ENCODE measurements around the gene IER5. TPM values are rescaled to one million over a fixed set of nuclear protein-coding genes. Genes with fewer than 3 reads are reported as not detected.
"Not testable (repeated sequence)": the region's sequence is repeated elsewhere in the genome, so short reads cannot be mapped to it uniquely, and the experiment has no call there.

The IER5 gene
- total and polyA plus RNA-seq, 2 of the 13 experiments (the other 11 are each of a cell fraction or from before 2014, with no cell fraction given) = 2.5 to 3.5 TPM

DNA sequence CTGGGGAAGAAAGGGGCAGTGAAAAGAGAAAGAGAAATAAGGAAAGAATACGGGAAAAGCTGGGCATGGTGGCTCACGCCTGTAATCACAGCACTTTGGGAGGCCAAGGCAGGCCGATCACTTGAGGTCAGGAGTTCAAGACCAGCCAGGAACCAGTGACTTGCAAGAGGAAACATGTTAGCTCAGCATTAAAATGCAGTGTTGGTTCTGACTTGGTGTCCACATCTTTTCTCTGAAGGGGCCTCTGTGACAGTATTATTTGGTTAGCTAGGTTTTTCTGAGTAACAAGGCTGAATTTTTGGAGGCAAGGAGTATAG is 26.8 kb downstream of the IER5 start:
- Histone ChIP-seq H3K9ac (ENCODE audit: insufficient read depth, low read depth, low read length) (no peak overlapping the region), H3K4me2 (ENCODE audit: low read depth, low read length) (no peak overlapping the region), H3K4me1 (ENCODE audit: insufficient read depth, low read length) (peaks cover 69% of the 10 kb centered on the region), H3K9me3 (ENCODE audit: low read length) (no peaks in the 10 kb centered on the region), H3K79me2 (ENCODE audit: insufficient read depth, low read length) (no peaks in the 10 kb centered on the region), H4K20me1 (ENCODE audit: insufficient read depth, low read length) (no peaks in the 10 kb centered on the region), H3K36me3 (replicated peaks in 1 of 2; ENCODE audit: control insufficient read depth in 1 of 2, insufficient read depth in 2 of 2, low read length in 2 of 2) (no peaks in the 10 kb centered on the region), H3K4me3 (replicated peaks in 1 of 3; ENCODE audit: insufficient read depth in 1 of 3, low read depth in 2 of 3, low read length in 3 of 3) (no peak overlapping the region), H3K27me3 (ENCODE audit: control insufficient read depth in 1 of 2, insufficient read depth in 2 of 2, low read length in 2 of 2) (peaks cover 4 to 6% of the 10 kb centered on the region in 2 experiments; a peak in 2 of 5 replicates), H3K27ac (ENCODE audit: extremely low read length, insufficient read depth, low read length) (no peak overlapping the region), H2AFZ (ENCODE audit: low read length) (no peak overlapping the region)
- ChIA-PET CTCF (ENCODE audit: low intra/inter-chr PET ratio, low total read pairs) (no interaction called here), POLR2A (interaction anchor here (1.0 to 2.2 kb wide), 3 partner anchors 10 to 26 kb away, joined by 4 to 7 read pairs (median 5); partner anchors contain the start of gene IER5)
- 72% methylated on average over 3 of the region's 3 CpGs for WGBS (ENCODE audit: low lambda C conversion rate)
- no peak for DNase-seq (ENCODE audit: low spot score)
- no peak for FAIRE-seq
- TF ChIP-seq JUND (CRISPR knock-in tag; IDR thresholded peaks at IDR 0.05) (no peak), KLF6 (CRISPR knock-in tag; IDR thresholded peaks at IDR 0.05) (no peak), NR2F1 (CRISPR knock-in tag; IDR thresholded peaks at IDR 0.05) (no peak), ZSCAN25 (CRISPR knock-in tag; IDR thresholded peaks at IDR 0.05) (no peak), TGIF2 (CRISPR knock-in tag; IDR thresholded peaks at IDR 0.05) (no peak), ZFP1 (CRISPR knock-in tag; IDR thresholded peaks at IDR 0.05) (no peak), KDM4B (CRISPR knock-in tag; IDR thresholded peaks at IDR 0.05) (no peak), ZNF501 (CRISPR knock-in tag; IDR thresholded peaks at IDR 0.05) (no peak), HOXA7 (CRISPR knock-in tag; IDR thresholded peaks at IDR 0.05) (no peak), RFX3 (CRISPR knock-in tag; IDR thresholded peaks at IDR 0.05) (no peak), PTBP1 (IDR thresholded peaks at IDR 0.05; ENCODE audit: low read depth, low read length, poor library complexity, severe bottlenecking) (no peak), MTA3 (CRISPR knock-in tag; IDR thresholded peaks at IDR 0.05) (no peak), RARG (CRISPR knock-in tag; IDR thresholded peaks at IDR 0.05; ENCODE audit: low read depth) (no peak), ZNF160 (CRISPR knock-in tag; IDR thresholded peaks at IDR 0.05) (no peak), THYN1 (CRISPR knock-in tag; IDR thresholded peaks at IDR 0.05; ENCODE audit: borderline replicate concordance, low read depth) (no peak)
- TF ChIP-seq, protein P1, sequence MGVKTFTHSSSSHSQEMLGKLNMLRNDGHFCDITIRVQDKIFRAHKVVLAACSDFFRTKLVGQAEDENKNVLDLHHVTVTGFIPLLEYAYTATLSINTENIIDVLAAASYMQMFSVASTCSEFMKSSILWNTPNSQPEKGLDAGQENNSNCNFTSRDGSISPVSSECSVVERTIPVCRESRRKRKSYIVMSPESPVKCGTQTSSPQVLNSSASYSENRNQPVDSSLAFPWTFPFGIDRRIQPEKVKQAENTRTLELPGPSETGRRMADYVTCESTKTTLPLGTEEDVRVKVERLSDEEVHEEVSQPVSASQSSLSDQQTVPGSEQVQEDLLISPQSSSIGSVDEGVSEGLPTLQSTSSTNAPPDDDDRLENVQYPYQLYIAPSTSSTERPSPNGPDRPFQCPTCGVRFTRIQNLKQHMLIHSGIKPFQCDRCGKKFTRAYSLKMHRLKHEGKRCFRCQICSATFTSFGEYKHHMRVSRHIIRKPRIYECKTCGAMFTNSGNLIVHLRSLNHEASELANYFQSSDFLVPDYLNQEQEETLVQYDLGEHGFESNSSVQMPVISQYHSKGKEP (CRISPR knock-in tag; IDR thresholded peaks at IDR 0.05) = no peak
- in situ Hi-C loops (cut with HindIII; ENCODE audit: extremely low pct_ligation_motif_present, low pct_unique_long_range_greater_than_20kb) = no loop called here
- ATAC-seq = no peak
- no TSS peak for BruUV-seq (replicated peaks)
- intact Hi-C loops (cut with micrococcal nuclease; ENCODE audit: unreplicated experiment) = no loop called here

DNA sequence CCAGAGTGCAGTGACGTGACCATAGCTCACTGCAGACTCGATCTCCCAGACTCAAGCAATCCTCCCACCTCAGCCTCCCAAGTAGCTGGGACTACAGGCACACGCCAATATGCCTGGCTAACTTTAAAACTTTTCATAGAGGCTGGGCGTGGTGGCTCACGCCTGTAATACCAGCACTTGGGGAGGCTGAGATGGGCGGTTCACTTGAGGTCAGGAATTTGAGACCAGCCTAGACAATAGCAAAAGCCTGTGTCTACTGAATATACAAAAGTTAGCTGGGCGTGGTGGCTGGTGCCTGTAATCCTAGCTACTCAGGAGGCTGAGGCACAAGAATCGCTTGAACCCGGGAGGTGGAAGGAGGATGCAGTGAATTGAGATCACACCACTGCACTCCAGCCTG is 27.5 kb downstream of the IER5 start:
- H3K79me2 ChIP-seq (ENCODE audit: insufficient read depth, low read length); H3K4me3 ChIP-seq (replicated peaks in 1 of 3; ENCODE audit: insufficient read depth in 1 of 3, low read depth in 2 of 3, low read length in 3 of 3); CTCF ChIA-PET (ENCODE audit: low intra/inter-chr PET ratio, low total read pairs); H4K20me1 ChIP-seq (ENCODE audit: insufficient read depth, low read length); in situ Hi-C loops (cut with HindIII; ENCODE audit: extremely low pct_ligation_motif_present, low pct_unique_long_range_greater_than_20kb); BruUV-seq (replicated peaks); H3K9ac ChIP-seq (ENCODE audit: insufficient read depth, low read depth, low read length); H3K4me2 ChIP-seq (ENCODE audit: low read depth, low read length); H3K36me3 ChIP-seq (replicated peaks in 1 of 2; ENCODE audit: control insufficient read depth in 1 of 2, insufficient read depth in 2 of 2, low read length in 2 of 2); FAIRE-seq; H3K27ac ChIP-seq (ENCODE audit: extremely low read length, insufficient read depth, low read length); intact Hi-C loops (cut with micrococcal nuclease; ENCODE audit: unreplicated experiment); DNase-seq (ENCODE audit: low spot score); H2AFZ ChIP-seq (ENCODE audit: low read length); H3K9me3 ChIP-seq (ENCODE audit: low read length); ATAC-seq; H3K27me3 ChIP-seq (ENCODE audit: control insufficient read depth in 1 of 2, insufficient read depth in 2 of 2, low read length in 2 of 2): not testable (repeated sequence)
- peaks cover 65% of the 10 kb centered on the region for H3K4me1 ChIP-seq (ENCODE audit: insufficient read depth, low read length)
- WGBS (ENCODE audit: low lambda C conversion rate) = 76% methylated on average over 9 of the region's 9 CpGs
- POLR2A ChIA-PET = interaction anchor here (1.0 to 2.2 kb wide), 3 partner anchors 11 to 27 kb away, joined by 4 to 7 read pairs (median 5); partner anchors contain the start of gene IER5
